Glutamatergic neuron (in vitro differentiated cells): Measurements from ENCODE around the gene CDK5RAP1. TPM values are rescaled to one million over a fixed set of nuclear protein-coding genes. Genes with fewer than 3 reads are reported as not detected.

Source experiments
- DNase-seq: peaks from one replicate; pipeline ENCODE4 v3.0.0; 2022
- H3K27ac Mint-ChIP-seq: one replicate; pipeline ENCODE4 v1.8.0; 2020; ENCODE audit warnings: mild to moderate bottlenecking, mixed read lengths, inconsistent platforms; ENCODE audit not compliant: unreplicated experiment
- H3K27me3 Mint-ChIP-seq: one replicate; pipeline ENCODE4 v1.8.0; 2020; ENCODE audit warnings: mild to moderate bottlenecking, moderate library complexity, mixed read lengths, inconsistent platforms; ENCODE audit not compliant: unreplicated experiment
- H3K36me3 Mint-ChIP-seq: one replicate; pipeline ENCODE4 v1.8.0; 2020; ENCODE audit warnings: mild to moderate bottlenecking, mixed read lengths, inconsistent platforms; ENCODE audit not compliant: unreplicated experiment
- H3K4me1 Mint-ChIP-seq: one replicate; pipeline ENCODE4 v1.8.0; 2020; ENCODE audit warnings: mild to moderate bottlenecking, low read depth, mixed read lengths, inconsistent platforms; ENCODE audit not compliant: unreplicated experiment
- H3K4me3 Mint-ChIP-seq: one replicate; pipeline ENCODE4 v1.8.0; 2020; ENCODE audit warnings: mild to moderate bottlenecking, mixed read lengths, inconsistent platforms; ENCODE audit not compliant: unreplicated experiment
- H3K9me3 Mint-ChIP-seq: one replicate; pipeline ENCODE4 v1.8.0; 2020; ENCODE audit warnings: mild to moderate bottlenecking, moderate library complexity, mixed read lengths, inconsistent platforms; ENCODE audit not compliant: unreplicated experiment
- total RNA-seq: library from RNA; stranded (reverse); fragmentation: NEBNext Ultra II Directional; extraction: Animal tissue kit (Norgen Biotek cat#: 25700); gene quantifications from one replicate; pipeline ENCODE4 v1.2.1, GENCODE V29; 2021; ENCODE audit not compliant: unreplicated experiment
- TF ChIP-seq, protein P1 (sequence below): fragments of 200-600 bp; sonication (generic); IDR thresholded peaks from one replicate; pipeline ENCODE4 v1.5.0; 2021; ENCODE audit not compliant: partially characterized antibody, unreplicated experiment

Gene CDK5RAP1
- total RNA-seq, 1 donor from 2014 or later = 30.9 TPM

DNA sequence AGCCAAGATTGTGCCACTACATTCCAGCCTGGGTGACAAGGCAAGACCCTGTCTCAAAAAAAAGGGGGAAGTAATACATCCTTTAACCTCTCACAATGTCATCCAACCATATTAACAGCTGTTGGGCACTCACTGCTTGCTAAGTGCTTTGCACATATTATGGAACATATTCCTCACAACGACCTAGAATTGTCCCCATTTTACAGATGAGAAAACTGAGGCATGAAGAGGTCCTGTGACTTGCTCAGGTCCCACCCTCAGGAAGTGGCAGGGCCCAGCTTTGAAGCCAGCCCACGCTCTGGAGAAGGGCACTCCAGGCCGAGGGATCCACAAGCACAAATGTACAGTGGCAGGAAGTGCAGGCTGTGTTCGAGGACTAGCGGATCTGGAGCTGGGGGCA, 85.0 kb downstream of the CDK5RAP1 start:
- DNase-seq = no peak
- Mint-ChIP-seq H3K27ac (no peak overlapping the region), H3K9me3 (peaks cover 4% of the 10 kb centered on the region), H3K27me3 (peaks cover 3% of the 10 kb centered on the region), H3K4me3 (no peak overlapping the region), H3K36me3 (no peaks in the 10 kb centered on the region), H3K4me1 (peaks cover 5% of the 10 kb centered on the region)
- TF ChIP-seq, protein P1, sequence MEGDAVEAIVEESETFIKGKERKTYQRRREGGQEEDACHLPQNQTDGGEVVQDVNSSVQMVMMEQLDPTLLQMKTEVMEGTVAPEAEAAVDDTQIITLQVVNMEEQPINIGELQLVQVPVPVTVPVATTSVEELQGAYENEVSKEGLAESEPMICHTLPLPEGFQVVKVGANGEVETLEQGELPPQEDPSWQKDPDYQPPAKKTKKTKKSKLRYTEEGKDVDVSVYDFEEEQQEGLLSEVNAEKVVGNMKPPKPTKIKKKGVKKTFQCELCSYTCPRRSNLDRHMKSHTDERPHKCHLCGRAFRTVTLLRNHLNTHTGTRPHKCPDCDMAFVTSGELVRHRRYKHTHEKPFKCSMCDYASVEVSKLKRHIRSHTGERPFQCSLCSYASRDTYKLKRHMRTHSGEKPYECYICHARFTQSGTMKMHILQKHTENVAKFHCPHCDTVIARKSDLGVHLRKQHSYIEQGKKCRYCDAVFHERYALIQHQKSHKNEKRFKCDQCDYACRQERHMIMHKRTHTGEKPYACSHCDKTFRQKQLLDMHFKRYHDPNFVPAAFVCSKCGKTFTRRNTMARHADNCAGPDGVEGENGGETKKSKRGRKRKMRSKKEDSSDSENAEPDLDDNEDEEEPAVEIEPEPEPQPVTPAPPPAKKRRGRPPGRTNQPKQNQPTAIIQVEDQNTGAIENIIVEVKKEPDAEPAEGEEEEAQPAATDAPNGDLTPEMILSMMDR = no peak

DNA sequence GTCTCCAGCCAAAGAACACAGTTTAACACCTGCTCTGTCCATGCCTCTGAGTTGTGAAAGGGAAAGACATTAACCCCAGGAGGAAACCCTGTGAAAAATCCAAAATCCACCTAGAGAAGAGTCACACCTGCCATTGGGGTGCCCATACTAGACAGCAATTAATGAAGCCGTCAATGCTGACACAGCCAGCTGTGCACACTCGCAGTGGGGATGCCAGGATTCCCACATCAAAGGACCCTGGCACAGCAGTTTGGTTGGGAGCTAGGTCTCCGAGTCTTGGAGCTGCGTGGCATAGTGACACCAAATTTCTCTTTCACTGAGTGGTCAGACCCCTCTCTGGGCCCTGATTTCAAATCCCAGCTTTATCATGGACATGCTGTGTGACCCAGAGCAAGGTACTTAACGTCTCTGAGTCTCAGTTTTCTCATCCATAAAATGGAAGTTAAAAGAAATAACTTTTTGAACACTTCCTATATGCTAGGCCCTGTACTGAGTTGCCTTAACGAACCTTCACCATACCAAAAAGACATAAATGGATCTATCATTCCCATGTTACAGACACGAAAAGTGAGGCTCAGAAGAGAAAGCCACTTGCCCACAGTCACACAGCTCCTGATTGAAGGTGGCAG, 87.5 kb downstream of the CDK5RAP1 start:
- H3K27ac Mint-ChIP-seq = no peak overlapping the region
- H3K4me3 Mint-ChIP-seq = no peak overlapping the region
- DNase-seq = no peak
- H3K9me3 Mint-ChIP-seq = peaks cover 11% of the 10 kb centered on the region
- H3K36me3 Mint-ChIP-seq = no peaks in the 10 kb centered on the region
- peaks cover 11% of the 10 kb centered on the region for H3K4me1 Mint-ChIP-seq
- H3K27me3 Mint-ChIP-seq = peaks cover 3% of the 10 kb centered on the region
- TF ChIP-seq, protein P1 = no peak

DNA sequence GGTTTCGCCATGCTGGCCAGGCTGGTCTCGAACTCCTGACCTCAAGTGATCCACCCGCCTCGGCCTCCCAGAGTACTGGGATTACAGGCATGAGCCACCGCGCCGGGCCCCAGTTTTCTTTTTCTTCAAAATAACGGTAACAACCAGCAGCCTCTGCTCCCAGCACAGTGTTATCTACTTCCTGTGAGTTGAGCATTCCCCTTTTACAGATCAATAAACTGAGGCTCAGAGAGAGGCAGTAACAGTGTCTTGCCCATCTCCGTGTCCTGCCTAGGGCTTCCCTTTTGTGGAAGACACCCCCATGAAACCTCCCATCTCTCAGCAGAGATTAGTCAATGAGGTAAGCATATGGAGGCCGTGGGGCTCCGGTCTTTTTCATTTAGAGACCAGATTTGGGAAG, 88.7 kb downstream of the CDK5RAP1 start:
- H3K36me3 Mint-ChIP-seq = peaks cover 4% of the 10 kb centered on the region
- DNase-seq = no peak
- no peak overlapping the region for H3K27ac Mint-ChIP-seq
- H3K4me1 Mint-ChIP-seq = peaks cover 11% of the 10 kb centered on the region
- H3K4me3 Mint-ChIP-seq = no peak overlapping the region
- H3K9me3 Mint-ChIP-seq = peaks cover 13% of the 10 kb centered on the region
- TF ChIP-seq, protein P1 = no peak
- peaks cover 3% of the 10 kb centered on the region for H3K27me3 Mint-ChIP-seq

DNA sequence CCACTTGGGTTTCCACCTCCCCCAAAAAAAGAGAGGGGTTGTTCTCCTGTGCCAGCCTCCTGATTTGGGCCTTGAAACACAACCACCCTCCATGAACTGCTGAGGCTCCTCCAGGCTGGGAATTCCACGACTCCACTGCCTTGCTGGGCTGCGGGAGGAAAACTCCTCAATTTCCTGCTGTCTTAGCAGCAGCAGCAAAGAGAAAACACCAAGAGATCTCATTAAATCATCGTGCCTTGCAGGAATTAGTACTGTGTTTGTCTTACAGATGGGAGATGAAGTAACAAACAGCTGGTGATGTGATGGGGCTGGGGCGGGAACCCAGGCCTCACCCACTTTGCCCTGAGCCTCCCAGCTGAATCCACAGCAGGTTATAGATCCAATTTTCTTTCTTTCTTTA, 89.3 kb downstream of the CDK5RAP1 start:
- no peak for DNase-seq
- Mint-ChIP-seq H3K36me3 (peaks cover 4% of the 10 kb centered on the region), H3K4me1 (peaks cover 11% of the 10 kb centered on the region), H3K27me3 (peaks cover 2% of the 10 kb centered on the region), H3K27ac (no peak overlapping the region), H3K9me3 (peaks cover 11% of the 10 kb centered on the region), H3K4me3 (no peak overlapping the region)
- TF ChIP-seq, protein P1 = no peak

DNA sequence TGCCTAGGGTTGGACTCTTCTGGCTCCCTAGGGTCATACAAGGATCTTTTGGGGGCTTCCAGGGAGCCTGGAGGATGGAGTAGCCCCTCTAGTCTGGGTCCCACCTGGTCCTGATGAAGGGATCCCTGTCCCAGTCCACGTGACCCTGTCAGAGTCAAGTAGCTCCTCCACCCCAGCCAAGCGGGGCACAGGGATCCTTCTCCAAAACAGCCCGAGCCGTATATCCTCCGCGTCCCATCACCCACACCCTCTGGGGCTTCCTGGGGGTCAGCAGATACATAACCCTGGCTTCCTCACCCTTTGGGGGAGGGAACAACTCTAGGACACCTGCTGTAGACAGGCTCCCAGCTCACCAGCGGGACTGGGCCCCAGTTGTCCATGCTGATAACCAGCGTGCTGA, 90.3 kb downstream of the CDK5RAP1 start:
- H3K4me1 Mint-ChIP-seq = peaks cover 12% of the 10 kb centered on the region
- DNase-seq = no peak
- peaks cover 4% of the 10 kb centered on the region for H3K36me3 Mint-ChIP-seq
- no peak overlapping the region for H3K4me3 Mint-ChIP-seq
- H3K9me3 Mint-ChIP-seq = peaks cover 11% of the 10 kb centered on the region
- TF ChIP-seq, protein P1 = no peak
- peaks cover 2% of the 10 kb centered on the region for H3K27me3 Mint-ChIP-seq
- no peak overlapping the region for H3K27ac Mint-ChIP-seq
